HEK293 (cell line): Measurements from ENCODE around the gene ZNF860.

Experiments used
- CTCF ChIA-PET: fragments of 350-600 bp; formaldehyde crosslinking; extraction: SDS; loops from one replicate; lab custom pipeline; 2021; ENCODE audit warnings: antibody characterized with exemption; lab: Yijun Ruan, JAX
- POLR2A ChIA-PET: fragments of 300-600 bp; formaldehyde crosslinking; extraction: SDS; loops from one replicate; lab custom pipeline; 2020; ENCODE audit warnings: antibody characterized with exemption, inconsistent platforms; lab: Yijun Ruan, JAX
- H3K27ac ChIP-seq: fragments of 200-500 bp; sonication (Bioruptor generic); 2 replicates; pipeline ENCODE4 v1.5.1; 2014; ENCODE audit warnings: low read depth, low read length, control low read depth, inconsistent platforms; ENCODE audit errors: extremely low read depth
- H3K36me3 ChIP-seq, 2 experiments: fragments of 200-500 bp in 1 of 2; sonication (Bioruptor generic) in 1 of 2; 1 replicate in 1 of 2; 2 replicates in 1 of 2; pipeline ENCODE4 v1.5.1; 2014 to 2017; ENCODE audit warnings: inconsistent platforms in 2 of 2, low read length in 2 of 2; ENCODE audit not compliant: control insufficient read depth in 2 of 2, insufficient read depth in 1 of 2
- H3K4me1 ChIP-seq: fragments of 200-500 bp; sonication (Bioruptor generic); 2 replicates; pipeline ENCODE4 v1.5.1; 2014; ENCODE audit warnings: mild to moderate bottlenecking, low read length, inconsistent platforms; ENCODE audit not compliant: control insufficient read depth, insufficient read depth
- H3K4me3 ChIP-seq: 2 replicates; pipeline ENCODE4 v1.5.1; 2011; ENCODE audit warnings: low read depth, mild to moderate bottlenecking, control low read depth, low read length, moderate library complexity
- H3K9me3 ChIP-seq: fragments of 200-500 bp; sonication (Bioruptor generic); 2 replicates; pipeline ENCODE4 v1.5.1; 2014; ENCODE audit warnings: low read depth, low read length, inconsistent platforms; ENCODE audit not compliant: control insufficient read depth, insufficient read depth
- BCL11A ChIP-seq: fragments of 450-650 bp; formaldehyde crosslinking; IDR thresholded peaks from 2 replicates; pipeline ENCODE4 v1.5.1; 2016; ENCODE audit warnings: low read depth, missing biosample characterization, missing genetic modification characterization
- GLI2 ChIP-seq: fragments of 450-650 bp; formaldehyde crosslinking; IDR thresholded peaks from 2 replicates; pipeline ENCODE4; 2017; ENCODE audit warnings: missing biosample characterization, missing genetic modification characterization, low read depth, borderline replicate concordance
- HOXD13 ChIP-seq: sonication (generic); formaldehyde crosslinking; IDR thresholded peaks from 2 replicates; pipeline ENCODE4 v1.8.0; 2022; ENCODE audit warnings: missing genetic modification reagents, borderline replicate concordance
- KLF1 ChIP-seq: fragments of 450-650 bp; formaldehyde crosslinking; IDR thresholded peaks from 2 replicates; pipeline ENCODE4 v1.5.1; 2016; ENCODE audit warnings: missing biosample characterization, missing genetic modification characterization
- KLF7 ChIP-seq: fragments of 450-650 bp; formaldehyde crosslinking; IDR thresholded peaks from 2 replicates; pipeline ENCODE4 v1.5.1; 2016; ENCODE audit warnings: missing biosample characterization, missing genetic modification characterization, borderline replicate concordance
- KLF8 ChIP-seq: fragments of 450-650 bp; formaldehyde crosslinking; IDR thresholded peaks from 2 replicates; pipeline ENCODE4 v1.5.1; 2016; ENCODE audit warnings: missing biosample characterization, missing genetic modification characterization
- REPIN1 ChIP-seq: fragments of 450-650 bp; formaldehyde crosslinking; IDR thresholded peaks from 2 replicates; pipeline ENCODE4 v1.5.1; 2017; ENCODE audit warnings: missing biosample characterization, missing genetic modification characterization, low read depth
- SP3 ChIP-seq: fragments of 450-650 bp; formaldehyde crosslinking; IDR thresholded peaks from 2 replicates; pipeline ENCODE4 v1.5.1; 2016; ENCODE audit warnings: missing biosample characterization, missing genetic modification characterization
- YY2 ChIP-seq: fragments of 450-650 bp; formaldehyde crosslinking; IDR thresholded peaks from 2 replicates; pipeline ENCODE4 v1.5.1; 2016; ENCODE audit warnings: missing biosample characterization, missing genetic modification characterization
- ZBTB7A ChIP-seq: fragments of 450-650 bp; formaldehyde crosslinking; IDR thresholded peaks from 2 replicates; pipeline ENCODE4 v1.5.1; 2016; ENCODE audit warnings: low read depth, missing biosample characterization, missing genetic modification characterization
- ZEB2 ChIP-seq: fragments of 450-650 bp; formaldehyde crosslinking; IDR thresholded peaks from 2 replicates; pipeline ENCODE4 v1.5.1; 2016; ENCODE audit warnings: missing biosample characterization, missing genetic modification characterization
- ZFHX2 ChIP-seq: fragments of 450-650 bp; formaldehyde crosslinking; conservative IDR thresholded peaks from 2 replicates; pipeline ENCODE4 v1.5.1; 2016; ENCODE audit warnings: missing biosample characterization, missing genetic modification characterization
- ZNF2 ChIP-seq: fragments of 450-650 bp; formaldehyde crosslinking; IDR thresholded peaks from 2 replicates; pipeline ENCODE4 v1.5.1; 2016; ENCODE audit warnings: missing biosample characterization, missing genetic modification characterization
- ZNF248 ChIP-seq: fragments of 450-650 bp; formaldehyde crosslinking; IDR thresholded peaks from 2 replicates; pipeline ENCODE4 v1.5.1; 2017; ENCODE audit warnings: missing biosample characterization, missing genetic modification characterization
- ZNF366 ChIP-seq: fragments of 450-650 bp; formaldehyde crosslinking; conservative IDR thresholded peaks from 2 replicates; pipeline ENCODE4 v1.5.1; 2016; ENCODE audit warnings: missing biosample characterization, missing genetic modification characterization
- ZNF394 ChIP-seq: fragments of 450-650 bp; formaldehyde crosslinking; IDR thresholded peaks from 2 replicates; pipeline ENCODE4 v1.5.1; 2016; ENCODE audit warnings: missing biosample characterization, missing genetic modification characterization, mild to moderate bottlenecking, moderate library complexity, borderline replicate concordance
- ZNF423 ChIP-seq: fragments of 450-650 bp; formaldehyde crosslinking; IDR thresholded peaks from 2 replicates; pipeline ENCODE4 v1.5.1; 2016; ENCODE audit warnings: missing biosample characterization, missing genetic modification characterization
- ZNF596 ChIP-seq: fragments of 450-650 bp; IDR thresholded peaks from 2 replicates; pipeline ENCODE4 v1.5.0; 2018; ENCODE audit warnings: missing biosample characterization, mild to moderate bottlenecking, missing genetic modification characterization, moderate library complexity
- ZNF624 ChIP-seq: fragments of 450-650 bp; formaldehyde crosslinking; IDR thresholded peaks from 2 replicates; pipeline ENCODE4 v1.5.1; 2017; ENCODE audit warnings: missing biosample characterization, missing genetic modification characterization
- ZNF629 ChIP-seq: fragments of 450-650 bp; formaldehyde crosslinking; IDR thresholded peaks from 2 replicates; pipeline ENCODE4 v1.5.1; 2017; ENCODE audit warnings: missing biosample characterization, missing genetic modification characterization
- ZNF830 ChIP-seq: fragments of 450-650 bp; IDR thresholded peaks from 2 replicates; pipeline ENCODE4 v1.5.0; 2018; ENCODE audit warnings: missing biosample characterization, missing genetic modification characterization, low read depth, mild to moderate bottlenecking, moderate library complexity
- TF ChIP-seq, protein P1 (sequence below): fragments of 450-650 bp; formaldehyde crosslinking; IDR thresholded peaks from 2 replicates; pipeline ENCODE4 v1.5.1; 2017; ENCODE audit warnings: missing biosample characterization, mild to moderate bottlenecking, missing genetic modification characterization, moderate library complexity
- TF ChIP-seq, protein P2 (sequence below): fragments of 450-650 bp; formaldehyde crosslinking; IDR thresholded peaks from 2 replicates; pipeline ENCODE4 v1.5.1; 2017; ENCODE audit warnings: missing biosample characterization, missing genetic modification characterization
- TF ChIP-seq, protein P3 (sequence below): fragments of 450-650 bp; formaldehyde crosslinking; IDR thresholded peaks from 2 replicates; pipeline ENCODE4 v1.5.1; 2017; ENCODE audit warnings: missing biosample characterization, missing genetic modification characterization
- TF ChIP-seq, protein P4 (sequence below): fragments of 450-650 bp; IDR thresholded peaks from 2 replicates; pipeline ENCODE4 v1.5.1; 2018; ENCODE audit warnings: missing biosample characterization, mild to moderate bottlenecking, missing genetic modification characterization
- TF ChIP-seq, protein P5 (sequence below): sonication (generic); formaldehyde crosslinking; IDR thresholded peaks from 2 replicates; pipeline ENCODE4 v1.8.1; 2022; ENCODE audit warnings: mild to moderate bottlenecking, moderate library complexity, missing genetic modification reagents

ZNF860 gene

DNA sequence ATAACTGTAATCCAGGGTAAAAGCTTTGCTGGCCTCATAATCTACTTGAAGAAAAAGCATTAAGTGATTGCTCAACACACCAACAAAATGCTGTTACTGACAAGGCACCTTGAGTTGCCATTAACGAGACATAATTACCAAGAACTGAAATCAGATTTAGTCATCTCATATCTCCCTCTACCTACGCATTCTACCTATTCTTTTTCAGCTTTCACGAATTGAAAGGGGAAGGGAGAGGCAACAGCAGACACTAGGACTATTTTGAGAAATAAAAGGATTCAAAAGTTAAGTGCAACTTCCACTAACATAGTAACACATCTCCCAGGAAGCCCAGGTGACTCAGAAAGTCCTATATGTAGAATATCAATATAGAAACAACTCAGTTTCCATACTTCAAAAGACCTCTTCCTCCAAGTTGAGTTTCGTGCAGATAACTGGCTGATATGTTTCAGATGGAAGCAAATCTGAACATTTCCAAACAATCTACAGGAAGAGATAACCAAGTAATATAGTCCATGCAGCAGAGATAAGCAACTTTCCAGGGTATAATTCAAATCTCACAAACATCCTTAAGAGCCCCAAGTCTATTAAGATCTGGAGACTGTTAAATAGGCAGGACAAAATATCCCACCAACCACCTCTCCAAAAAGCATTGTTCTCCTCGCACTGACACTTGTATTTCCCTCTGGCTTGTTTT lies 2.4 kb upstream of the ZNF860 start:
- H3K4me1 ChIP-seq, result peaks cover 3% of the 10 kb centered on the region; the same call in 1 of the 2 replicates
- CTCF ChIA-PET, result interaction anchor here (0.5 kb wide), 1 partner anchor 615 kb away, joined by 4 read pairs; no protein-coding TSS in a partner anchor
- no peaks in the 10 kb centered on the region for H3K36me3 ChIP-seq
- no peak overlapping the region for H3K27ac ChIP-seq
- peak overlapping the region; percentile 7; the same call in 1 of the 2 replicates for H3K4me3 ChIP-seq
- TF ChIP-seq, protein P1, sequence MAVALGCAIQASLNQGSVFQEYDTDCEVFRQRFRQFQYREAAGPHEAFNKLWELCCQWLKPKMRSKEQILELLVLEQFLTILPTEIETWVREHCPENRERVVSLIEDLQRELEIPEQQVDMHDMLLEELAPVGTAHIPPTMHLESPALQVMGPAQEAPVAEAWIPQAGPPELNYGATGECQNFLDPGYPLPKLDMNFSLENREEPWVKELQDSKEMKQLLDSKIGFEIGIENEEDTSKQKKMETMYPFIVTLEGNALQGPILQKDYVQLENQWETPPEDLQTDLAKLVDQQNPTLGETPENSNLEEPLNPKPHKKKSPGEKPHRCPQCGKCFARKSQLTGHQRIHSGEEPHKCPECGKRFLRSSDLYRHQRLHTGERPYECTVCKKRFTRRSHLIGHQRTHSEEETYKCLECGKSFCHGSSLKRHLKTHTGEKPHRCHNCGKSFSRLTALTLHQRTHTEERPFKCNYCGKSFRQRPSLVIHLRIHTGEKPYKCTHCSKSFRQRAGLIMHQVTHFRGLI (tag by site-specific recombination), result no peak
- TF ChIP-seq, protein P2, sequence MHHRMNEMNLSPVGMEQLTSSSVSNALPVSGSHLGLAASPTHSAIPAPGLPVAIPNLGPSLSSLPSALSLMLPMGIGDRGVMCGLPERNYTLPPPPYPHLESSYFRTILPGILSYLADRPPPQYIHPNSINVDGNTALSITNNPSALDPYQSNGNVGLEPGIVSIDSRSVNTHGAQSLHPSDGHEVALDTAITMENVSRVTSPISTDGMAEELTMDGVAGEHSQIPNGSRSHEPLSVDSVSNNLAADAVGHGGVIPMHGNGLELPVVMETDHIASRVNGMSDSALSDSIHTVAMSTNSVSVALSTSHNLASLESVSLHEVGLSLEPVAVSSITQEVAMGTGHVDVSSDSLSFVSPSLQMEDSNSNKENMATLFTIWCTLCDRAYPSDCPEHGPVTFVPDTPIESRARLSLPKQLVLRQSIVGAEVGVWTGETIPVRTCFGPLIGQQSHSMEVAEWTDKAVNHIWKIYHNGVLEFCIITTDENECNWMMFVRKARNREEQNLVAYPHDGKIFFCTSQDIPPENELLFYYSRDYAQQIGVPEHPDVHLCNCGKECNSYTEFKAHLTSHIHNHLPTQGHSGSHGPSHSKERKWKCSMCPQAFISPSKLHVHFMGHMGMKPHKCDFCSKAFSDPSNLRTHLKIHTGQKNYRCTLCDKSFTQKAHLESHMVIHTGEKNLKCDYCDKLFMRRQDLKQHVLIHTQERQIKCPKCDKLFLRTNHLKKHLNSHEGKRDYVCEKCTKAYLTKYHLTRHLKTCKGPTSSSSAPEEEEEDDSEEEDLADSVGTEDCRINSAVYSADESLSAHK (tag by site-specific recombination), result no peak
- TF ChIP-seq ZNF830 (tag by site-specific recombination) (no peak), ZNF596 (tag by site-specific recombination) (no peak), ZNF423 (no peak), YY2 (tag by site-specific recombination) (no peak), REPIN1 (tag by site-specific recombination) (no peak), ZBTB7A (tag by site-specific recombination) (no peak)
- POLR2A ChIA-PET, result no interaction called here
- H3K9me3 ChIP-seq, result no peaks in the 10 kb centered on the region

DNA sequence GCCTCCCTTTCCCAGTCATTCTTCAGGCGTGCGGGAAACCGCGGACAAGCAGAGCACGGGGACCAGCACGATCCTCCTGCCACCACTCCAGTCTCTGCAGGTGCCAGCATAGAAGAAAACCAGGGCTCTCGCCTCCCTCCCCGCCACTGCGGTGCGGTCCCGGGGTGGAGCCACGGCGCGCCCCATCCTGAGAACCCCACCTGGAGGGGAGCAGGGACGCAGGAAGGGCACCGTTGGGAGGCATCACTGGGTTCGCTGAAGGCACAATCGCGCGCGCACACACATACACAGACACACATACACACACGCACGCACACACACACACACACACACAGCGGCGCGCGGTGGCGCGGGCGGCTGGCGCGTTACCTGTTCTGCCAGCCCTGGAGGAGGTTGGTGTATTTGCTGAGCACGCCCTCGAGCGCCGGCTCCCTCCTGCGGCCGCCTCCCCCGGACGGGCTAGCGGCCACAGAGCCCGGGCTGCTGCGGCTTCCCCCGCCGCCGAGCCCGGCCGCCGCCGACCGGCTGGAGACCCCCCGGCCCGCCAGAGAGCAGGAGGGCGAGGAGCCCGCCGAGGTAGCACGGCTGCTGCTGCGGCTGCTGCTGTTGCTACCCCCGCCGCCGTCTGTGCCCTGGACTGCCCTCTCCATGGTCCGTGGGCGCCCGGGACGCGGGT lies 882 bp upstream of the ZNF860 start:
- Histone ChIP-seq H3K9me3 (no peaks in the 10 kb centered on the region), H3K36me3 (no peaks in the 10 kb centered on the region), H3K4me3 (peak overlapping the region; percentile 89), H3K4me1 (peaks cover 3% of the 10 kb centered on the region; the same call in 1 of the 2 replicates), H3K27ac (peak overlapping the region; percentile 77; the same call in 1 of the 2 replicates)
- ChIA-PET POLR2A (interaction anchor here (1.2 kb wide), 2 partner anchors 12 to 448 kb away, joined by 4 read pairs; partner anchors contain the start of gene STT3B), CTCF (no interaction called here)
- TF ChIP-seq ZNF2 (tag by site-specific recombination) (peak; percentile 85), ZNF366 (tag by site-specific recombination) (peak; percentile 60), BCL11A (tag by site-specific recombination) (no peak), HOXD13 (CRISPR knock-in tag) (no peak), KLF1 (tag by site-specific recombination) (peak; percentile 72), ZNF394 (tag by site-specific recombination) (no peak), ZNF624 (tag by site-specific recombination) (no peak), KLF8 (tag by site-specific recombination) (peak; percentile 84), SP3 (tag by site-specific recombination) (peak; percentile 27), ZFHX2 (peak; percentile 86), GLI2 (tag by site-specific recombination) (no peak), ZNF629 (tag by site-specific recombination) (peak; percentile 20; the same call in 1 of the 2 replicates), ZNF248 (tag by site-specific recombination) (no peak), ZEB2 (tag by site-specific recombination) (peak; percentile 71), ZBTB7A (tag by site-specific recombination) (peak; percentile 60; the same call in 1 of the 2 replicates), KLF7 (tag by site-specific recombination) (no peak)
- TF ChIP-seq, protein P3, sequence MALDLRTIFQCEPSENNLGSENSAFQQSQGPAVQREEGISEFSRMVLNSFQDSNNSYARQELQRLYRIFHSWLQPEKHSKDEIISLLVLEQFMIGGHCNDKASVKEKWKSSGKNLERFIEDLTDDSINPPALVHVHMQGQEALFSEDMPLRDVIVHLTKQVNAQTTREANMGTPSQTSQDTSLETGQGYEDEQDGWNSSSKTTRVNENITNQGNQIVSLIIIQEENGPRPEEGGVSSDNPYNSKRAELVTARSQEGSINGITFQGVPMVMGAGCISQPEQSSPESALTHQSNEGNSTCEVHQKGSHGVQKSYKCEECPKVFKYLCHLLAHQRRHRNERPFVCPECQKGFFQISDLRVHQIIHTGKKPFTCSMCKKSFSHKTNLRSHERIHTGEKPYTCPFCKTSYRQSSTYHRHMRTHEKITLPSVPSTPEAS (tag by site-specific recombination), result peak; percentile 98
- TF ChIP-seq, protein P4, sequence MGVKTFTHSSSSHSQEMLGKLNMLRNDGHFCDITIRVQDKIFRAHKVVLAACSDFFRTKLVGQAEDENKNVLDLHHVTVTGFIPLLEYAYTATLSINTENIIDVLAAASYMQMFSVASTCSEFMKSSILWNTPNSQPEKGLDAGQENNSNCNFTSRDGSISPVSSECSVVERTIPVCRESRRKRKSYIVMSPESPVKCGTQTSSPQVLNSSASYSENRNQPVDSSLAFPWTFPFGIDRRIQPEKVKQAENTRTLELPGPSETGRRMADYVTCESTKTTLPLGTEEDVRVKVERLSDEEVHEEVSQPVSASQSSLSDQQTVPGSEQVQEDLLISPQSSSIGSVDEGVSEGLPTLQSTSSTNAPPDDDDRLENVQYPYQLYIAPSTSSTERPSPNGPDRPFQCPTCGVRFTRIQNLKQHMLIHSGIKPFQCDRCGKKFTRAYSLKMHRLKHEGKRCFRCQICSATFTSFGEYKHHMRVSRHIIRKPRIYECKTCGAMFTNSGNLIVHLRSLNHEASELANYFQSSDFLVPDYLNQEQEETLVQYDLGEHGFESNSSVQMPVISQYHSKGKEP (tag by site-specific recombination), result no peak
- TF ChIP-seq, protein P5, sequence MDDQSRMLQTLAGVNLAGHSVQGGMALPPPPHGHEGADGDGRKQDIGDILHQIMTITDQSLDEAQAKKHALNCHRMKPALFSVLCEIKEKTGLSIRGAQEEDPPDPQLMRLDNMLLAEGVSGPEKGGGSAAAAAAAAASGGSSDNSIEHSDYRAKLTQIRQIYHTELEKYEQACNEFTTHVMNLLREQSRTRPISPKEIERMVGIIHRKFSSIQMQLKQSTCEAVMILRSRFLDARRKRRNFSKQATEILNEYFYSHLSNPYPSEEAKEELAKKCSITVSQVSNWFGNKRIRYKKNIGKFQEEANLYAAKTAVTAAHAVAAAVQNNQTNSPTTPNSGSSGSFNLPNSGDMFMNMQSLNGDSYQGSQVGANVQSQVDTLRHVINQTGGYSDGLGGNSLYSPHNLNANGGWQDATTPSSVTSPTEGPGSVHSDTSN (CRISPR knock-in tag), result no peak
